Neutrophil (primary cell): ENCODE results near the gene PADI2.

Source experiments
- H3K27ac ChIP-seq: fragments of 200-600 bp; sonication (generic); 2 replicates; pipeline ENCODE4 v1.5.1; 2016; ENCODE audit warnings: mild to moderate bottlenecking, moderate library complexity
- H3K27me3 ChIP-seq: fragments of 200-600 bp; sonication (generic); 2 replicates; pipeline ENCODE4 v1.6.0; 2016; ENCODE audit warnings: mild to moderate bottlenecking
- H3K36me3 ChIP-seq: fragments of 200-600 bp; sonication (generic); 2 replicates; pipeline ENCODE4 v1.5.1; 2017
- H3K4me1 ChIP-seq, 2 experiments: fragments of 200-600 bp in 1 of 2; sonication (generic) in 1 of 2; 1 replicate in 1 of 2; 2 replicates in 1 of 2; pipeline versions ENCODE4 v1.5.1 to v1.6.1; 2013 to 2016; ENCODE audit warnings: low read depth in 1 of 2, low read length in 1 of 2, mild to moderate bottlenecking in 1 of 2, moderate library complexity in 1 of 2; ENCODE audit not compliant: control insufficient read depth in 1 of 2, insufficient read depth in 1 of 2
- H3K4me3 ChIP-seq, 2 experiments: fragments of 200-600 bp in 1 of 2; sonication (generic) in 1 of 2; 1 replicate in 1 of 2; 2 replicates in 1 of 2; pipeline ENCODE4 v1.5.1; 2013 to 2016; ENCODE audit warnings: low read depth in 1 of 2, low read length in 1 of 2, mild to moderate bottlenecking in 1 of 2, moderate library complexity in 1 of 2
- H3K9me3 ChIP-seq: fragments of 200-600 bp; sonication (generic); 2 replicates; pipeline ENCODE4 v1.5.1; 2016
- CTCF ChIP-seq: fragments of 200-600 bp; sonication (generic); IDR thresholded peaks from 2 replicates; pipeline ENCODE4 v1.5.1; 2016; ENCODE audit warnings: antibody characterized with exemption

PADI2 gene

GRCh38 chr1:17119076-17119772 lies at the start of gene PADI2:
Gene PADI2, minus strand, starts transcription at chr1:17119451. Its CDS starts 80 bp downstream, at chr1:17119371.
- peak; percentile 35 for TF ChIP-seq CTCF
- peaks cover 28% of the 10 kb centered on the region for H3K36me3 ChIP-seq
- no peaks in the 10 kb centered on the region for H3K9me3 ChIP-seq
- H3K4me1 ChIP-seq, result peaks cover 92 to 95% of the 10 kb centered on the region in 2 experiments
- H3K4me3 ChIP-seq, result peak within 1 kb of the TSS; percentile 91 to 98
- H3K27ac ChIP-seq, result peak within 1 kb of the TSS; percentile 92
- no peaks in the 10 kb centered on the region for H3K27me3 ChIP-seq

DNA sequence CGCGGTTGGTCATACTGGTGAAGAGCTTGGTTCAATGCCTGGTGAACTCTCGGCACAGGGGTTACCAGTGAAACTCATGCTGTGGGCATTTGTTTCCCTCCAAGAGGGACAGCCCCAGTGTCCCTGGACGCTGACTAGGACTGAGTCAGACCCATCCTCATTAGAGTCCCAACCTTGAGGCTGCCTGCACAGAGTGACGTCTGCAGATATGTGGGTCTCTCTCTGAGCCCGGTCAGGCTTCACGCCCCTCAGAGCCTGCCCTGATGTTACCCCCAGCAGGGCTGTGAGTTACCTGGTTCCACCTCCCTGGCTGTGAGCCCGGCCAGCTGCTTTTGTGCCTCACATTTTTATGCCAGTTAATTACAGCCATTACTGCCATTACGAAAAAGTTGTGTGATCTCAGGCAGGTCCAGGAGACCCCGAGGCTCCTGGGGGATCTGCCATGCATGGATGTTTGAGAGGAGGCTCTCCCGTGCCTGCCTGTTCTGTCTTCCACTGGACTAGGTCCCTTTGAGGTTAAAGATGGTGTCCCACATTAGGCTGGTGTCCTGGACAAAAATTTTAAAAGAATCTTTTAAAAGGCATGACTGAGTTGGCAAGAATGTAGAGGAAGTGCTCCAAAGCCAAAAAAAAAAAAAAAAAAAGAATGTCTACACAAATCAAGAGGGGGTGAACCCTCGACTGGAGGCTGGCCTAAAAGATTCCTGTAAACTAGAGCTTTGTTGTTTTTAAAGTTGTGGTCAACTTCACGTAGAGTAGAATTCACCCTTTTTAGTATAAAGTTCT lies 49.0 kb upstream of the PADI2 start:
- Histone ChIP-seq H3K27ac (no peak overlapping the region), H3K9me3 (no peaks in the 10 kb centered on the region), H3K4me3 (no peak overlapping the region), H3K4me1 (no peaks in the 10 kb centered on the region), H3K27me3 (peaks cover 5% of the 10 kb centered on the region), H3K36me3 (no peaks in the 10 kb centered on the region)
- no peak for TF ChIP-seq CTCF

DNA sequence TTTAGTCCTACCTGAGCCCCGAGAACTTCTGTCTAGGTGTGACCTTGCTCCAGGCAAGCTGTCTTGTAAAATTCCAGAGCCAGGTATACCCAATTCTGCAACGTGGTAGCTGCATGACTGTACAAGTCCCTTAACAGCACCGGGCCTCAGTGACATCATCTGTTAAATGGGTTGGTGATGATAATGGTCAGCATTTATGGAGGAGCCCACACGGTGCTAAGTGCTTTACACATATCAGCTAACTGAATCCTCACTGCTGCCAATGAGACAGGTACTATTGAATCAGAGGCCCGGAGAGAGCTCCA lies 48.5 kb upstream of the PADI2 start:
- H3K4me3 ChIP-seq, result no peak overlapping the region
- H3K36me3 ChIP-seq, result no peaks in the 10 kb centered on the region
- peaks cover 5% of the 10 kb centered on the region for H3K27me3 ChIP-seq
- no peaks in the 10 kb centered on the region for H3K9me3 ChIP-seq
- TF ChIP-seq CTCF, result no peak
- no peaks in the 10 kb centered on the region for H3K4me1 ChIP-seq
- H3K27ac ChIP-seq, result no peak overlapping the region

DNA sequence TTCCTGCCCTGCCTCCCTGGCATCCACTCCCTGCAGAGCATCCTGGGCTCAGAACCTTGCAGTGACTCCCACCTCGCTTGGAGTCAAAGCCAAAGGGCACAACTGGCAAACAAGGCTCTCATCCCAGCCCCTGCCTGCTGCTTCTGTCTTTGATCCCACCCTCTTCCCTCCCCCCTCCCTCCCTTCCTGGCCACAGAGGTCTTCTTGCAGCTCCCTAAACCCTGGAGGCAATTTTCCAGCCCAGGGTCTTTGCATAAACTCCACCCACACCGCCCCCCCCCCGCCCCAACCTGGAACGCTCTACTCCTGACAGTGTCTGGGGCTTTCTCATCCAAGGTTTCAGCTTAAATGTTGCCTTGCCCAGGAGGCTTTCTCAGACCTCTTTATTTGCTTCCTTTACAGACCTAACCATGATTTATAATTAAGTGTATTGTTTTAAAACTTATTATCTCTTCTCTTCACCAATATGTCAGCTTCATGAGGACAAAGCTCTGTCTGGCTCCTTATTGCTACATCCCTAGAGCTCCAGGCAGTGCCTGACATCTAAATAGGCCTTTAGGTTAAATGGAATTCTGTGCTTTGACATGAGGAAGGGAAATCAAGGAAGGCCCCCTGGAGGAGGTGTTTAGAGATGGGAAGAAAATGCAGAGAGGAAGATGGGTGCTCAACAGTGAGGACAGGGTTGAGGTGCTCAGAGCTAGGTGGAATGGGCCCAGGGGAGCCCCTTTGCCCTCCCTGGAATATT lies 48.0 kb upstream of the PADI2 start:
- no peaks in the 10 kb centered on the region for H3K4me1 ChIP-seq
- no peak overlapping the region for H3K27ac ChIP-seq
- H3K27me3 ChIP-seq, result peaks cover 5% of the 10 kb centered on the region
- no peak overlapping the region for H3K4me3 ChIP-seq
- no peaks in the 10 kb centered on the region for H3K36me3 ChIP-seq
- no peaks in the 10 kb centered on the region for H3K9me3 ChIP-seq
- TF ChIP-seq CTCF, result no peak

DNA sequence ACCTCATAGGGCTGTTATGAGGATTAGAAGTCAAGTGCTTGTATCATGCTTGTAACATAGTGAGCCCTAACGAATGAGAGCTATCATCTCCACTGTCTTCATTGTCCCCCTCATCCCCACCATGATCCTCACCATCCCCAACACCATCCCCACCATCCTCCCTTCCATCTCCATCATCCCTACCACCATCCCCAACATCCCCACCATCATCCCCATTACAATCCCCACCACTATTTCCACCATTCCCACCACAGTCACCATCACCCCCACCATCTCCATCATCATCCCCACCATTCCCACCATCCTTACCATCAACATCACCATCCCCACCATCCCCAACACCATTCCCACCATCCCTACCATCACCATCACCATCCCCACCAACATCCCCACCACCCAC lies 46.6 kb upstream of the PADI2 start:
- no peaks in the 10 kb centered on the region for H3K36me3 ChIP-seq
- H3K4me3 ChIP-seq, result no peak overlapping the region
- no peak overlapping the region for H3K27ac ChIP-seq
- H3K9me3 ChIP-seq, result no peaks in the 10 kb centered on the region
- H3K4me1 ChIP-seq, result no peaks in the 10 kb centered on the region
- peaks cover 5% of the 10 kb centered on the region for H3K27me3 ChIP-seq
- TF ChIP-seq CTCF, result no peak
